GM21526 (cell line): ENCODE data around the gene CST6.
A peak's percentile ranks its signal among the peaks of the same experiment; 100 is the strongest.
"Not testable (repeated sequence)": the region's sequence is repeated elsewhere in the genome, so short reads cannot be mapped to it uniquely, and the experiment has no call there.

Experiments
- ATAC-seq: cut with Tn5 transposase; IDR thresholded peaks from one replicate; pipeline ENCODE4 v1.9.1; 2021; ENCODE audit warnings: moderate library complexity; ENCODE audit not compliant: unreplicated experiment, low FRiP score

CST6 gene

DNA sequence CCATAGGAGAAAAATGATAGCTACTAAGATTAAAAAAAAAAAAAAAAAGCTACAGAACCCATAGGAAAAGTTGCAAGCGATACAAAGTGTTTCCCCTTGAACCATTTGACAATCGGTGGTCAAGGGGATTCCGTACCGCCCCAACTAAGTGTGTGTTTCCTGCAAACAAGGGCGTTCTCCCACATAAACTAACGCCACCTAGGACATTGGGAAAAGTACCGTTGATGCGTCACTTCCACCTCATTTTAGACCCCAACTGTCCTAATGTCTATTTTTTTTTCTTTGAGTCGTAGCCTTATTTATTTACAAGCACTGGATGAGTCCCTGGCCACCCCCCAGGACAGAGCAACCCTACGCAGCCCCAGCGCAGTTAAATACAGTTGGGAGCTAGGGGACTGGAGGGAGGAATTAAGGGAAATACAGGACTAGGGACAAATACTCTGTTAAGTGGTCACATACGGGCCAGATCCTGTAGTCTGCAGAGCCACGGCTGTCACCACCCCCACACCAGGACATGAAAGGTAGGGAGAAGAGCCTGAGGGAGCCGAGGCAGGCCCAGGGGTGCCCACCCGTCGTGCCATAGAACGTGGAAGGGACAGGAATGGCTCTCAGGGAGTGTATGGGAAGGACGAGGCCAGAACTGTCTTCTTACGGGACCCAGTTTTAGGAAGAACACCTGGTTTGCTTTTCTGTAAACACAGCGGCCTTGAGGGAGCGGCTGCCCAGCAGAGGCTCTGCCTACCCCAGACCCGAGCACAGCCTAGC, 28.8 kb upstream of the CST6 start:
- ATAC-seq: no peak

DNA sequence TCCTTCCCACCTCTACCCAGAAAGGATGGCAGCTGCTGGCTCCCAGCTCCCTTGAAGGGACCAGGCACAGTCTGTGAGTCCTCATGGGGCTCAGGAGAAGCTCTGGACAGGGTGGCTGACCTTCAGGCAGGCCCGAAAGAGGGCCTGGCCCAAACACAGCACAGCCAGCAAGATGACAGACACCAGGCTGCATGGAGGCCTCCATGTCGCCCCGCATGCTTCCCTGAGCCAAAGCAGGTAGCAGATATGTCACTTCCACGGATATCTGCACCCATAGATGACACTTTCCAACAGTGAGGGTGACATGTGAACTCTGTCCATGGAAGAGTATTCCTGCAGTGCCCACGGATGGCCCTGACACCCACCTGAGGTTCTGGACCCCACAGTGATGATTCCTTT, 28.2 kb upstream of the CST6 start:
- ATAC-seq: no peak

DNA sequence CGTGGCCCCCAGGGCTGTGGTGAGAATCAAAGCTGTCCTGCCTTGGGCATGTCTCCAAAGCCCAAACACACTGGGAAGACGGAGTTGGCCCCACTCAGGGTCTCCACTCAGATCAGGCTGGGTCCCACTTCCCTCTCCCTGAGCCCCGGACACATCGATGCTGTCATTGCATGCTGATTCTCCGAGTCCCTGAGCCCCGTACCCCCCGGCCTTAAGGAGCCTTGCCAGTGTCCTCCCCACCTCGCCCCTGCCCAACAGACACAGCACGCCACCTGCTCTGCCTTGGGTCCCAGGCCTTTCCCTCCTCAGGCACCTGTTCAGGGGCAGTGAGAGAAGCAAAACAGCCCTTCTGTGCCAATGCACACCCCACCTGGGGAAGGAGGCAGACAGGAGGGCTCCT, 24.5 kb upstream of the CST6 start:
- ATAC-seq: no peak

DNA sequence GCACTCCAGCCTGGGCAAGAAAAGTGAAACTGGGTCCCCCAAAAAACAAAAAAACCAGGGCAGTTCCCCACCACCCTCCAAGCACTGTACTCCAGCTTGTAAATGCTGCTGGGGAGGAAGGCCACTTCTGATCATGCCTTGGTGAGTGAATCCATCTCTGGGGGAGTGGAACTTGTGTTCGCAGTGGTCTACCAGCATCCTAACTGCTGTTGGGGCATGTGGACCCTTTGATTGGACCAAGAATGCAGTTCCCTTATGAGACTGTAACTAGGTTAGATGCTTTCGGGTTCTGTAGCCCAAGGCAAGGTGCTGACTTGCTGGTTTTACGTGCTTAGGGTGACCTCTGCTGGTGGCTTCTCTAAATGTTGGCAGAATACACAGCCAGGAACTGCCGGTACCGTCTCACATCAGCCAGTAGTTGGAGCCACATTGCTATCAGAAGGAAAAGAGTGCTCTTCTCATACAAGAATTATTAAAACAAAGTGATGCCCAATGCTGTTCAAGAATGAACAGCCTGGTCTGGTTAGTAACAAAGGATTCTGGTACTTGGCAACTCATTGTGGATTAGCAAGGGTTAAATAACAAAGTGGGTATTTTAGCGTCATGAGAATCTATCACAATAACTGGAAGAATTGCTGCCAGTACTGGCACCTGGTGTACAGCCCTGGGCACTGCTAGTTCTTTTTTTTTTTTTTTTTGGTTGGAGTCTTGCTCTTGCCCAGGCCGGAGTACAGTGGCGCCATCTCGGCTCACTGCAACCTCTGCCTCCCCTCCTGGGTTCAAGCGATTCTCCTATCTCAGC, 22.8 kb upstream of the CST6 start:
- ATAC-seq: peak; percentile 78

DNA sequence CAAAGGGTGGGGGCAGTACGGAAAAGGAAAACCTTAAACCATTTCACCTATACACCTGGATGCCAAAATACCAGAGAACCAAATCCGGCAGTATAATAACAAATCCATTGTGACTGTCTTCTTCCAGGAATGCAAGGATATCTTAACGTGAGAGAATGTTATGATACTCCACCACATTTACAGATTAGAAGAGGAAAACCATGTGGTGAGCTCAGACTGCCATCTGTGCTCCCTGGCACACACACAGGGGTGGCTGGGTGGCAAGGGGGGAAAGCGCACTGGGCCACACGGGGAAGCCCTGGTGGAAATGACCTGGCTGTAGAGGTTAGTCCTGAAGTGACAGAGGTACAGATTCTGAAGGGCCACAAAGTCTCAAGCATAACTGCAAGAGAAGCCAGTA, 19.8 kb upstream of the CST6 start:
- ATAC-seq: no peak

- no peak for ATAC-seq
Measured at GRCh38 chr11:65997286-65997685, 14.5 kb upstream of the CST6 start.

GRCh38 chr11:66001942-66002647, 9.7 kb upstream of the CST6 start, which contains the start of the genes BANF1 and EIF1AD:
Gene BANF1, plus strand, starts transcription at chr11:66002503. Its CDS starts 748 bp downstream, at chr11:66003251.
Gene EIF1AD, minus strand, starts transcription at chr11:66002157. Its CDS starts 1,768 bp downstream, at chr11:66000389.
- ATAC-seq: peak; percentile 63

DNA sequence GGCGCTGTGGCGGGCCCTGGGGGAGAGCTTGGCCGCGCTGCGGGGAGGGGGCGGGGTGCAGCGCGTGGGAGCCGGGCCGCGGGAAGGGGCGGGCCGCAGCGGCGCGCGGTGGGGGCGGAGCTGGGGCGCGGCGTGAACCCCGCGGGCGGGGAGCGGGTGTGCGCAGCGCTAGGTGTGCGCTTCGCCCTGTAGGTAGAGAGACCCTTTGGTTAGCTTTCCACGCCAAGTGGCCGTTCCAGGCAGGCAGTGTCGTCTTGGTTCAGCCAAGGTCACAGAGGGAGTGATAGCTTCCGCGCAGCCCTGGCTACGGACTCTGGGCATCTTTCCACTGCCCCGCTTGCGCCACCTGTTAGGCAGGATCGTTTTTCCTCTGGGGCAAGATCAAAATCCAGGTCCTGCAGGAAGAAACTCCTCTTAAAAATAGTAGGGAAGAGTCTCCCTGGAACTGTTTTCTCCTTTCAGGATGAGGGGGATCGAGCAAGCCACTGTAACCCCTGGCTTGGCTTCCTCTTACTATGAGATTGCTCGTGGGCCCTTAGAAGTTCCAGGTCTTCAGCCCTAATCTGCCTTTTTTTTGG, 9.1 kb upstream of the CST6 start:
- ATAC-seq: peak; percentile 48

DNA sequence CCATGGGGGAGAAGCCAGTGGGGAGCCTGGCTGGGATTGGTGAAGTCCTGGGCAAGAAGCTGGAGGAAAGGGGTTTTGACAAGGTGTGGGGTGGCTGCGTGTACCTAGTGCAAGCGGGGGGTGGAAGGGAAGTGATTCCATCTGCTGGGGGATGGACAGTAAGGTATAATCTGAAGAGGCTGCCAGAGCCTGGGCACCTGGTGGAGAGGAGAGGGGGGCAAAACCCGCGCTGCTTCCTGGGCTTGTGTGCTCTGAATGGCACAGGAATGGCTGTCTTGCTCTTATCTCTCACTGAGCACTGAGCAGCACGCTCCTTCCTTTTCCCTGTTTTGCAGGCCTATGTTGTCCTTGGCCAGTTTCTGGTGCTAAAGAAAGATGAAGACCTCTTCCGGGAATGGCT, 8.5 kb upstream of the CST6 start:
- no peak for ATAC-seq

DNA sequence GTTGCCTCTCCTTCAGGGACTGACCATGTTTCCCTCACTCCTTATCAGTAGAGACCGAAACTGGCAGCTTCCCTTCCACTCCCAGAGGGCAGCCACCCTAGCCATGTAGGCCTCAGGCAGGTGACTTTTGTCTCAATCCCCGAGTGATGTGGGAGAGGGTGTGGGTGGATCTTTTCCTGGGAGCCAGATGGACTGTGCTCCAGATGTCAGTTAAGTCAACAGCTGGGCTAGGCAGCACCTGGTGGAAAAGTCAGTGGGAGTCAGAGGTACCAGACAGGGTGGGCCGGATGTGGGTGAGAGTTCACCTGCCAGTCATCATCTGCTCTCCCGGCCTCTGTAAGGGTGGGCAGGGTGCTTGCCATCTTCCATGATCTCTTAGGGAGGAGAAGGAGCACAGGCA, 7.6 kb upstream of the CST6 start:
- ATAC-seq: no peak

- no peak for ATAC-seq
Measured at GRCh38 chr11:66006134-66006890, 5.5 kb upstream of the CST6 start.

DNA sequence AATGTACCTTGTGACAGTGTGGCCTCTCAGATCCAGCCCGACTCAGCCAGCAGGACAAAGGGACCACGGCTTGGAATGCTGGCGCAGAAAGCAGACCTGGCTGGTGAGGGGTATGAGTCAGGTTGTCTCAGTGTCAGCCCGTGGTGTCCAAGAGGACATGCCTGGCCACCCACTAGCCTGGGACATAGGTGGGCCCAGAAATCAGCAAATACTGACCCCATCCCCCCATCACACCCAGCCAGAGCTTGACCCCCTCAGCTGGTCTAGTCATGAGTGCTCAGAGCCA, 5.0 kb upstream of the CST6 start:
- ATAC-seq: no peak

DNA sequence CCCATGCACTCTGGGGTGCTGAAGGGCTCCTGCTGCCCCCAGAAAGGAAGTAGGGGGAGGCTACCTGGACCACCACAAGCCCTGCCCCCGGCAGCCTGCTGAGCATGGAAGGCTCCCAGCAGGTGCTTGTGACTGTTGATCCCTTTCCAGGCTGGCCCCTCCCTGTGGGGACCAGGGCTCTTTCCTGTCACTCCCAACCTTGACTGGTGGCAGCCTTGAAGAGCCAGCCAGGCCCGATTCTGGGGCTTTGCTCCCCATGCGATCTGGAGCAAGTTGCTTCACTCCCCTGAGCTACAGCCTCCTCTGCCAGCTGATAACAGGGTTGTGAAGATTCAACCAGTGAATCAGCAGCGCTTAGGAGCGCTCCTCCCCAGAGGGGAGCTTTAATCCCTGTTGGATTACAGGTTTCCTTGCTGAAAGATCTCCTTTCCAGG, 4.6 kb upstream of the CST6 start:
- ATAC-seq: no peak

GRCh38 chr11:66008095-66008467, 3.7 kb upstream of the CST6 start:
- ATAC-seq: no peak

GRCh38 chr11:66008468-66009101, 3.2 kb upstream of the CST6 start:
- ATAC-seq: no peak

DNA sequence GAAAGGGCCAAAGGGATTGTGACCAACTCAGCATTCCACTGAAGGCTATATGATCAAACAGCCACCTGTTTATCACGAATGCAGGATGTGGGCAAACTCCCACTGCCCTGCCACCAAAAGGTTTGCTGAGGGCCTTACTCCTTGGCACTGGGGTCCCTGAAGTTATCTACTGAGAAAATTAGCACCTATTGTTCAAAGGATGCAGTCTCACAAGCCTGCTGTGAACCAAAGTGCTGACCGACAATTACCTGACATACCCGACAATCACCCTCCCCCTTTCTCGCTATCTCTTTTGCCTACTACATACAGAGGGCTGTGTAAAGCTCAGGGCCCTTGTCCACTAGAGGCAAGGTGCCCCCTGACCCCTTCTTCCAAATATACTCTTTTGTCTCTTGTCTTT, 1.8 kb upstream of the CST6 start:
- not testable (repeated sequence) for ATAC-seq

DNA sequence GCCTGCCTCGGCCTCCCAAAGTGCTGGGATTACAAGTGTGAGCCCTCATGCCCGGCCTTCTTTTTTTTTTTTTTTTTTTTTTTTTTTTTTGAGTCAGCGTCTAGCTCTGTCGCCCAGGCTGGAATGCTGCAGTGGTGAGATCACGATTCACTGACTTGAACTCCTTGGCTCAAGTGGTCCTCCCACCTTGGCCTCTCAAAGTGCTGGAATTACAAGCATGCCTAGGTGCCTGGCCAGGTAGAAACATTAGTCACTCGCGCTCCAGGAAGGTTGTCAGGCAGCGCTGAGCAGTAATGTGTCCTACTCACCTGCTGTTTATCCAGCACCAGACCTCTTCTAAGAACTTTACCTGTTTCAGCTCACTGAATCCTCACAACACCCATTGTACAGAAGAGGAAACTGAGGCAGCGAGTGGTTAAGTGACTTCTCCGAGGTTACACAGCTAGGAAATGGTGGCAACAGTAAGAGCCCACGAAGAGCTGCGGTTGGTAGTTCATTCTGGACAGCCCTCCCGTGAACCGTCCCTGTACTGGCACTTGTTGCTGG, 496 bp upstream of the CST6 start:
- ATAC-seq: no peak

DNA sequence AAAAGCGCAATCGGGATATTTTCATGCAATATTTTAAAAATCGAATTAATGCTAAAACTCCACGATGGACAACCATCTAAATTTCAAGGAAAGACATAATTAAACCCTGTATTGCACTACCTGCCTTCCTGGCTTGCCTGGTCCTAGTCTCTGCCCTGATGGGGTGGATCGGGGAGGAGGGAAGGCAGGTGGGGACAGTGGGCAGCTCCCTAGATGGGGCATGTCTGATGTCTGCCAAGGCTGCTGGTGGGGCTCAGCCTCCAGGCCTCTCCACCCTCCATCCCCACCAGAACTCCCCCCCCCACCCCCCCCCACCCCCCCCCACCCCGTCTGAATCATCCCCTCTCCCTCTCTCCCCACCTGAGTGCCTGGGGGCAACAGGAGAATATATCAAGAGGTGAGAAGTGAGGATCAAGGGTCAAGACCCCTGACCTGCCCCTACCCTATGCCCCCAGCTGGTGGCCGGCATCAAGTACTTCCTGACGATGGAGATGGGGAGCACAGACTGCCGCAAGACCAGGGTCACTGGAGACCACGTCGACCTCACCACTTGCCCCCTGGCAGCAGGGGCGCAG, 650 bp downstream of the CST6 start:
- ATAC-seq: no peak
